Measurements from ENCODE around the gene VPS18. TPM values are rescaled to one million over a fixed set of nuclear protein-coding genes. Genes with fewer than 3 reads are reported as not detected.
"Not testable (repeated sequence)": the region's sequence is repeated elsewhere in the genome, so short reads cannot be mapped to it uniquely, and the experiment has no call there.

Gene VPS18
- total RNA-seq, 3 donors from 2014 or later = 14.1 to 21.1 (median 18.0) TPM

DNA sequence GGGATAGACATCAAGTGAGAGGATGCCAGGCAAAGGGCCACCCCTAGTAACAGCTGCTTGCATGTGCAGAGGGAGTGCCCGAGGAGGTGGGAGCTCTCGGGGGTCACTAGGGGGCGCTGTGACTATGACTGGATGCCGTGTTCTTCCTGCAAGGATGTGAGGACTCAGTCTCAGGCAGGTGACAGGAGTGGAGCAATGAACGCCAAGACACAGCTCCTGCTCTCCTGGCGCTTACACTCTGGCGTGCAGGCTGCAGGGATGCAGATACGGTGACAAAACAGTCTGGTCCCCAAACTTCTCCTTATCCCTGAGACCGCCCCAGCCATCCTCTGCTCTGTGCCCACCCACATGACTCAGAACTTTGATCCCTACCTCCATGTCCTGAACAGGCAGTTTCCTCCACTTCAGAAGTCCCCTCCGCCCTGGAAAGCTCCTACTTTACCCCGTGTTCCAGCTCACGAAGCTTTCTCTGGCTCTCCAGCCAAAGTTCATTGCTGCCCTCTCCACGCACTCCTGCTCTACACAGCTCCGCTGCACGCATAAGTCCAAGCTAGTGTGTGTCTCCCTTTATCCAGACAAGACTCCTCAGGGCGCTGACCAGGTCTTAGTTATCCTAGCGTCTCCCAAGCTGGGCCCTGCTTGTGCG is 34.9 kb upstream of the VPS18 start:
- intact Hi-C loops (cut with DNase I, micrococcal nuclease) = loop anchor here in 1 of 2 donors (5.0 kb wide), 1 partner anchor 33 kb away; the partner anchor contains the start of gene VPS18
- H3K4me1 ChIP-seq (ENCODE audit: low read depth) = peaks cover 26% of the 10 kb centered on the region
- ATAC-seq (peak; percentile 74), DNase-seq (peak; percentile 85 to 94 (median 90))
- no peak overlapping the region for H3K4me3 ChIP-seq
- TF ChIP-seq, protein P1, sequence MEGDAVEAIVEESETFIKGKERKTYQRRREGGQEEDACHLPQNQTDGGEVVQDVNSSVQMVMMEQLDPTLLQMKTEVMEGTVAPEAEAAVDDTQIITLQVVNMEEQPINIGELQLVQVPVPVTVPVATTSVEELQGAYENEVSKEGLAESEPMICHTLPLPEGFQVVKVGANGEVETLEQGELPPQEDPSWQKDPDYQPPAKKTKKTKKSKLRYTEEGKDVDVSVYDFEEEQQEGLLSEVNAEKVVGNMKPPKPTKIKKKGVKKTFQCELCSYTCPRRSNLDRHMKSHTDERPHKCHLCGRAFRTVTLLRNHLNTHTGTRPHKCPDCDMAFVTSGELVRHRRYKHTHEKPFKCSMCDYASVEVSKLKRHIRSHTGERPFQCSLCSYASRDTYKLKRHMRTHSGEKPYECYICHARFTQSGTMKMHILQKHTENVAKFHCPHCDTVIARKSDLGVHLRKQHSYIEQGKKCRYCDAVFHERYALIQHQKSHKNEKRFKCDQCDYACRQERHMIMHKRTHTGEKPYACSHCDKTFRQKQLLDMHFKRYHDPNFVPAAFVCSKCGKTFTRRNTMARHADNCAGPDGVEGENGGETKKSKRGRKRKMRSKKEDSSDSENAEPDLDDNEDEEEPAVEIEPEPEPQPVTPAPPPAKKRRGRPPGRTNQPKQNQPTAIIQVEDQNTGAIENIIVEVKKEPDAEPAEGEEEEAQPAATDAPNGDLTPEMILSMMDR (IDR thresholded peaks at IDR 0.05) = peak; percentile 66
- no peaks in the 10 kb centered on the region for H3K36me3 ChIP-seq (ENCODE audit: low read depth)
- no peaks in the 10 kb centered on the region for H3K9me3 ChIP-seq

DNA sequence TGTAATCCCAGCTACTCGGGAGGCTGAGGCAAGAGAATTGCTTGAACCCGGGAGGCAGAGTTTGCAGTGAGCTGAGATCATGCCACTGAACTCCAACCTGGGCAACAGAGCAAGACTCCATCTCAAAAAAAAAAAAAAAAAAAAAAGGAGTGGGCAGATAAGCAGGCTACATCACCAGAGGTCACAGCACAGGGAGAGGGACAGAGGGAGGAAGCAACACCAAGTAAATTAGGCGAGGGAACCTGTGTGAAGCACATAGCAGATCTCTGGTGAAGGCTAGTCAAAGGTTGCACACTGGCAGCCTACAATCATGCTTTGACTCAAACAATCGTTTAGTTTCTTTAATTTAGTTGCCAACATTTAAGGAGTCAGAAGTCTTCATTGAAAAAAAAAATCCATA is 33.1 kb upstream of the VPS18 start:
- intact Hi-C loops (cut with DNase I, micrococcal nuclease); H3K36me3 ChIP-seq (ENCODE audit: low read depth); H3K9me3 ChIP-seq; ATAC-seq; H3K4me3 ChIP-seq; DNase-seq: not testable (repeated sequence)
- peaks cover 25% of the 10 kb centered on the region for H3K4me1 ChIP-seq (ENCODE audit: low read depth)

DNA sequence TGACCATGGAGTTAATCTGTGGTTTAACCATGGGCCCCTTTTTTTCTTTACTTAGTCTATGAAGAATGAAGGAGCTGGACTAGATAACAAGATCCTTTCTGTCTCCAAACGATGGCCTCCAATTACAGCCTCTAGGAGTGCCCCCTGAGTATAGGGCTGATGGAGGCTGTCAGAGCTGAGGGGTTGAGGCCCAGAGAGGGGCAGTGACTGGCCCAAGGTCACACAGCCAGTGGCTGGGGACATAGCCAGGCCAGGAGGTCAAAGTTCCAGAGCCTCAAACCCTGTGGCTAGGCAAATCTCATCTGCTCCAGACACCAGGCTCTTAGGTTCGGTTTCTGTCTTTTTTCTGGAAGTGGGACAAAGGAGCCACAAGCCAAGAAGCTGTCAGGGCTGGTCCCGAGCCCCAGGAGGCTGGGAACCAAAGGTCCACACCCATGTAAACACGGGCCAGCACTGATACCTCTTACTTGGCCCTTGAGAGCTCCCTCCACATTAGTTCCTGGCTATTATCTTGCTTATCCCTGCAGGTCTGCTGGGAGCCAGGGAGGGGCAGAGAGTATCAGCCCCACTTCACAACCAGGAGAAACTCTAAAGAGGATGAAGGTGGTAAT is 30.5 kb upstream of the VPS18 start:
- Histone ChIP-seq H3K4me1 (ENCODE audit: low read depth) (peaks cover 6% of the 10 kb centered on the region), H3K36me3 (ENCODE audit: low read depth) (no peaks in the 10 kb centered on the region), H3K9me3 (no peaks in the 10 kb centered on the region), H3K4me3 (no peak overlapping the region)
- TF ChIP-seq, protein P1 (IDR thresholded peaks at IDR 0.05) = no peak
- intact Hi-C loops (cut with DNase I, micrococcal nuclease) = no loop called here
- DNase-seq (peak in 2 of 3 donors; percentile 35 to 40), ATAC-seq (peak; percentile 37)

DNA sequence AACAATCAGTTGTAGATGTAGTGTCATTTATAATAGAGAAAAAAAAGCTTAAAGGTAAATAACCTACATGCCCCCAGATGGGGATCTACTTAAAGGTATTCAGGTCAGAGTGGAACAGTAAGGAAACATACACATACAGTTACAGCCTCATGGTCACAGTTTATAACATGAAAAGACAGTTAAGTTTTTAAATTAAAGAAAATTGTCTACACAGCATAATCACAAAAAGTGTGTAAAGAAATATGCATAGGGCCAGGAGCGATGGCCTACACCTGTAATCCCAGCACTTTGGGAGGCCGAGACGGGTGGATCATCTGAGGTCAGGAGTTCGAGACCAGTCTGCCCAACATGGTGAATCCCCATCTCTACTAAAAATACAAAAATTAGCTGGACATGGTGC is 27.1 kb upstream of the VPS18 start:
- Histone ChIP-seq H3K4me3 (no peak overlapping the region), H3K9me3 (no peaks in the 10 kb centered on the region), H3K4me1 (ENCODE audit: low read depth) (peaks cover 1% of the 10 kb centered on the region), H3K36me3 (ENCODE audit: low read depth) (no peaks in the 10 kb centered on the region)
- intact Hi-C loops (cut with DNase I, micrococcal nuclease) = no loop called here
- ATAC-seq (no peak), DNase-seq (no peak)
- TF ChIP-seq, protein P1 (IDR thresholded peaks at IDR 0.05) = no peak

DNA sequence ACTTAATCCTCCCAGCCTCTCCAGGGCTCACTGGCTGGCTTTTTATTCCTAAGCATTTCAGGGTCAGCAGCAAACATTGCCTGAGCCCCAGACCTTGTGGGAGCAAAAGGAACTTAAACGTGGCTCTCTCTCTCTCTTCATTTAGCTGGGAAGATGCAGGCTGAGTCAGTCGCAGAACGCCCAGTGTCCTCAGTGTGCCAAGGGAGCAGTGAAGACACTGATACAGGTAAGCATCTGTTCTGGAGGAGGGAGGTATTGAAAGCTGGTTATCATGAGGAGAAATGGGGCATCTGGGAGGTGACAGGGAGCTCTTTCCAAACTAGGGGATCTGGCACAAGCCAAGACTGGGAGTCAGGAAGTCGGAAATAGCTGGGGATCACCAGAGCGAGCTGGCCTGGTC is 24.6 kb upstream of the VPS18 start:
- no peaks in the 10 kb centered on the region for H3K9me3 ChIP-seq
- intact Hi-C loops (cut with DNase I, micrococcal nuclease) = no loop called here
- no peaks in the 10 kb centered on the region for H3K36me3 ChIP-seq (ENCODE audit: low read depth)
- DNase-seq (no peak), ATAC-seq (no peak)
- no peak overlapping the region for H3K4me3 ChIP-seq
- TF ChIP-seq, protein P1 (IDR thresholded peaks at IDR 0.05) = no peak
- peaks cover 18% of the 10 kb centered on the region for H3K4me1 ChIP-seq (ENCODE audit: low read depth)

DNA sequence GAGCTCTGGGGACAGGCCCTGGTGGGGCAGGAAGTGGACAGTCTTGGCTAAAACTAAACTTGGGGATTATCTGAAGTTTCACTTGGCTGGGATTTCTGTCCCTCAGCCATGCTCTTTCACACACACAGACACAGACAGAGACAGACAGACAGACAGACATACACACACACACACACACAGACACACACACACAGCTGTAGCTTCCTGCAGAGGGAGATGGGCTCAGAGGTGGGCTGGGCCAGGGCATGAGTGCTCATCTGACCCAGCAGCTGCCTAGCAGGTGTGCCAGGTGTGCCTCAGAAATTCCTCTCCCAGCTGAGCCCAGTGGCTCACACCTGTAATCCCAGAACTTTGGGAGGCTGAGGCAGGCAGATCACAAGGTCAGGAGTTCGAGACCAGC is 23.5 kb upstream of the VPS18 start:
- intact Hi-C loops (cut with DNase I, micrococcal nuclease) = no loop called here

More for the DNA sequence above, 23.5 kb upstream of the VPS18 start:
- H3K4me3 ChIP-seq = no peak overlapping the region
- H3K4me1 ChIP-seq (ENCODE audit: low read depth) = peaks cover 18% of the 10 kb centered on the region
- no peaks in the 10 kb centered on the region for H3K36me3 ChIP-seq (ENCODE audit: low read depth)
- TF ChIP-seq, protein P1 (IDR thresholded peaks at IDR 0.05) = no peak
- H3K9me3 ChIP-seq = no peaks in the 10 kb centered on the region
- ATAC-seq (no peak), DNase-seq (no peak)
